Activated T-cell treated with anti-CD3 and anti-CD28 coated beads for 48 hours (primary cell): ENCODE data around the gene UNC13C.

ENCODE experiments used
- DNase-seq: peaks from one replicate; pipeline ENCODE4 v3.0.0-alpha.2; 2020; ENCODE audit warnings: low read depth

UNC13C gene

DNA sequence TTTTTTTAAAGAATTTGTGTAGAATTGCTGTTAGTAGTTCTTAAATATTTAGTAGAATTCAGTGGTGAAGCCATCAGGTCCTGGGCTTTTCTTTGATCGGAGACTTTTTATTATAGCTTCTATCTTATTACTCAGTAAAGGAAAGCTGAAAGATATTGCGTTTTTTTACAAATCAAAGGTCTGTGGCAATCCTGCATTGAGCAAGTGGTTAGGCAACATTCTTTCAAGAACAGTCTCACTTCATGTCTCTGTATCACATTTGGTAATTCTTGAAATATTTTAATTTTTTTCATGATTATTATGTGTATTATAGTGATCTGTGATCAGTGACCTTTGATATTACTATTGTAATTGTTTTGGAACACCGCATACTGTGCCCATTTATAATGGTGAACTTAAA, 140.8 kb downstream of the UNC13C start:
- DNase-seq: no peak

DNA sequence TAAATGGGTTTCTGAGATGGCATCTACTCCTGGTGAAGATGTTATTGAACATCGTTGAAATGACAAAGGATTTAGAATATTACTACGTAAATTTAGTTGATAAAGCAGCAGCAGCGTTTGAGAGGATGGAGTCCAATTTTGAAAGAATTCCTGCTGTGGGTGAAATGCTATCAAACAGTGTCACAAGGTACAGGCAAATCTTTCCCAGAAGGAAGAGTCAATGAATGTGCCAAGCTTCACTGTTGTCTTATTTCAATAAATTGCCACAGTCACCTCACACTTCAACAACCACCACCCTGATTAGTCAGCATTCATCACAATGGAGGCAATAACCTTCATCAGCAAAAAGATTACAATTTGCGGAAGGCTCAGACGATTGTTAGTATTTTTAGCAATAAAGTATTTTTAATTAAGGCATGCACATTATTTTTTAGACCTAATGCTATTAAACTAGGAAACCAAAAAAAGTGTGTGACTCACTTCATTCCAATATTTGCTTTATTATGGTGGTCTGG, 142.8 kb downstream of the UNC13C start:
- no peak for DNase-seq

DNA sequence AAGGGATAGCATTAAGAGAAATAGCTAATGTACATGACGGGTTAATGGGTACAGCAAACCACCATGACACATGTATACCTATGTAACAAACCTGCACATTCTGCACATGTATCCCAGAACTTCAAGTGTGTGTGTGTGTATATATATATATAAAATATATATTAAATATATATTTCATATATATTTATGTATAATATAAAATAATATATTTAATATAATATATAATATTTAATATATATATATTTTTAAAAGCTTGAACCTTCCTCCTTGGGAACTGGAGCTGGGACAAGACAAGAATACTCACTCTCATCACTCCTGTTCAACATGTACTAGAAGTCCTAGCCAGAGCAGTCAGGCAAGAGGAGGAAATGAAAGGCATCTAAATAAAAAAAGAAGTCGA, 149.3 kb downstream of the UNC13C start:
- no peak for DNase-seq

DNA sequence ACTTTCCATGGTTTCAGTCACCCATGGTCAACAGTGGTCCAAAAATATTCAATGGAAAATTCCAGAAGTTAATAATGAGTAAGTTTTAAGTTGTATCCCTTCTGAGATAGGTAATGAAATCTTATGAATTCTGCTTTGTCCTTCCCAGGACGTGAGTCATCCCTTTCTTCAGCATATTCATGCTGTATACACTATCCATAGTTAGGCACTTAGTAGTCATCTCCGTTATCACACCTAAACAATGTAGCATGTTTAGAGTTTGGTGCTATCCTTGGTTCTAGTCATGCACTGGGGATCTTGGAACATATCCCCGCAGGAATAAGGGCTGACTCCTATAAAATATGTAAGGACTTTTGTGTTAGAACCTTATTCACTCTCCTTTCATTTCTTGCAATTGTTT, 153.2 kb downstream of the UNC13C start:
- DNase-seq: no peak

DNA sequence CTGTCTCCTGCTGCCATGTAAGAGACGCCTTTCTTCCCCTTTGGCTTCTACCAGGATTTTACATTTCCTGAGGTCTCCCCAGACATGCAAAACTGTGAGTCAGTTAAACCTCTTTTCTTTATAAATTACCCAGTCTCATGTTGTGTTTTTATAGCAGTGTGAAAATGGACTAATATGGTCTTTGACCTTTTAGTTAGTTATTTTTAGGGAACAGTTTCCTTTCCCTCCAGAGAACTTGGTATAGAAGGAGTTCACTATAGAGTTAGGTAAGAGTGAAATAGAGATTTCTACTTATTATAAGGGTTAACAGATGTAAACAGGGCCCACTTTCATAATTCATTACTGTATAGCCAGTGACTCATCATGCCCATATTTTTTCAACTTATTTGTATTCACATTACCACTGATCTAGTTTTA, 170.9 kb downstream of the UNC13C start:
- DNase-seq: no peak

DNA sequence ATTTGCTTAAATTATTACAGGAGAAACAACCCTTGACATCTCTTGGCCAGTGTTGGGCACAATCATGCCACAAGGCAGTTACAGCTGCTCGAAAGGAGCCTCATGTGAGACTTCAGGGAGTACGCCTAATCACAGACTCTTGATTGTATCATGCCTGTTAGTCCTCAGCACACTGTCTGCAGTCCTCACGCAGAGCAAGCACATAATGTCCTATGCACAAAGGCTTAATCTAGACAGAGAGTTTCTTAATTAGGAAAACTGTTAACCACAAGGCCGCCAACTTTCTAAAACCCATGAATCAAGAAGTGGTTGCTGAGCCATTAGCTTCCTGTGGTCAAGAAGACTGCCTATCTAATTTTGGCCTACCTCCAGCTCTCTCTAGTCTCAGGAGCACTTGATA, 172.0 kb downstream of the UNC13C start:
- DNase-seq: no peak

DNA sequence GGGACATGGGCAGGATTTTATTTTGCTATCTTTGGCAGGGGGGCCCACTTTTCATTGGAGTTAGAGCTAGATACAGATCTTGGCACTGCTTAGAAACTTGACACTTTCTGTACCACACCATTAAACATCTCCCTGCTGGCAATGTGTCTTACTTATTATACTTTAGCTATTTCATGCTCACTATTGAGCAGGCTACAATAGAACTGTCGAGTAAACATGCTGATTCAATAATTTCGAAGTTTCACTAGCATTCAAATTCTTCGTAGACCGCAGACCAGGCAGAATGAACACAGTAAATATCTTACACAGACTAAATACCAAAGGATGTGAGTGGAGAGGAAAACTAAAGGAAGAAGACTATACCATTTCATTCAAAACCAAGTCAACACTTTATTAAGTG, 180.8 kb downstream of the UNC13C start:
- DNase-seq: no peak

DNA sequence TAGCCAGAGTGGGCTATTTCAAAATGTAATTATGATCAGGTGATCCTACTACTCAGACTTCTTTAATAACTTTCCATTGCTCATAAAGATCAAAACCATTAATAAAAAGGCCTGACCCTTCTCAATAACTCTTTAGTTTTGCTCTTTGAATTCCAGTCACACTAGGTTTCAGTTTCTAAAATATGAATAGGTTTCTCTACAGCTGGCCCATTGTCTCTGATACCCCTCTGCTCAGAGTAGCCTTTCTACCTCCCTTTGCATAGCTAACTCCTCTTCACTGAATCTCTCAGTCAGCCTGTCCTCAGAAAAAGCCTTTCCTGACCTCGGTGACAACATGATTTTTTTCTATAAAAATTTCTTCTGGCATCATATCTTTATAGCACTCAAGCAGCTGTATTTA, 209.1 kb downstream of the UNC13C start:
- DNase-seq: no peak

DNA sequence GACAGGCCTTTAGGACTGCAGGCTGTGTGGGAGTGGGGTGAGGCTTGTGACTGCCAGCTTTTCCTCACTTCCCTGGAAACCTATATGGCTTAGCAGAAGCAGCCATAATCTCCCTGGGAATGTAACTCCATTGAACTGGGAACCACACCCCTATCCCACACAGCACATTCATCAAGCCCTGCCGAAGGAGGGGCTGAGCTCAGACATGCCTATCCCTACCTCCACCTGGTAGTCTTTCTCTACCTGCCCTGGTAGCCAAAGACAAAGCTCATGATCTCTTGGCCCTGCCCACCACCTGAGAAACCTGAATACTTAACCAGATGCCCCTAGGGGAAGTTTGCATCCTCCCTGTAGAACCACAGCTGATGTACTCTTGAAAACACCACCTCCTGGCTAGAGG, 219.8 kb downstream of the UNC13C start:
- no peak for DNase-seq

DNA sequence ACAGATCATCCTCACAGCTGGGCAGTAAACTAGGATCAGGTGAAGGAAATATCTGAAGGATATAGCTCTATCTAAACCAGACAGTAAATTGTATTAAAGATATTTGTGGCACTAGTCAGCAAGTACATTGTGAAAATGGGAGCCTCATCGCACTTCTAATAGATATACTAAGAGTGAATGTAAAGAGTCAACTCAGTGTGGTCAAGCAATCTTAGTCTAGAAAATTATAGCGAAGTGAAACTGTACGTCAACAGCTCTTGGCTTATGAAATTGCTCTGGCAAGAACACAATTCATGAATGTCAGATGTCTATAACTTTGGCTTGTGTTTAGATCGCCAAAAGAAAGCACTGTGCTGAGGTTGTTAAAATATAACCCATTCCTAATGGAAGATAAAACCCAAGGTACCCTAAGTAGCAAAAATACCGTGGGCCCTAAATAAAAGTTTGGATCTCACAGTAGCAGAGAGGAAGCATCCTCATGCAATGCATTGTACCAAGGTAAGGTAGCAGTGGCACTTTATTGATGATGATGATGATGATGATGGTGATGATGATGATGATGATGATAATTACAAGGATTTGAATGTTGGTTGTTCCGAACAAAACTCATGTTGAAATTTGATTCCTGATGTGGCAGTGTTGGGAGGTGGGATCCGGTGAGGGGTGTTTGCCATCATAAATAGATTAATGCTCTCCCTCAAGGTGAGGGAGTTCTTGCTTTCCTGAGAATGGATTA, 228.5 kb downstream of the UNC13C start:
- DNase-seq: no peak

DNA sequence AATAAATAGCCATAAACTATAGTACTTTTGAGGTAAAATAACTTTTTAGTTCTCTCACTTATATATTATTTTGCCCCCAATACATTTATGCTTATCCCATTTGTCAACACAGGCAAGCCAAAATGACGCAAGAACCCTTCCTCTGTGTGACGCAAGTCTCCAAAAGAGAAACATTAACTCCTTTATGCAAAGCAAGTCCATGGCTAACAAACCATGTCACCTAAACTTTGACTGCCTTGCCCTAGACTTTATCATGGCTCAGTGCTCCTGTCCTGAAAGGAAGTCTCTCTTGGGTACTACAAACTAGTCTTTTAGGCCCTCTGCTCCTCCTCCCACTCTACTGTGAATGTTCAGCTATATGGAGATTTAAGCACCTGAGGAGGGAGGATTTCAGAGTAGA, 230.5 kb downstream of the UNC13C start:
- no peak for DNase-seq

DNA sequence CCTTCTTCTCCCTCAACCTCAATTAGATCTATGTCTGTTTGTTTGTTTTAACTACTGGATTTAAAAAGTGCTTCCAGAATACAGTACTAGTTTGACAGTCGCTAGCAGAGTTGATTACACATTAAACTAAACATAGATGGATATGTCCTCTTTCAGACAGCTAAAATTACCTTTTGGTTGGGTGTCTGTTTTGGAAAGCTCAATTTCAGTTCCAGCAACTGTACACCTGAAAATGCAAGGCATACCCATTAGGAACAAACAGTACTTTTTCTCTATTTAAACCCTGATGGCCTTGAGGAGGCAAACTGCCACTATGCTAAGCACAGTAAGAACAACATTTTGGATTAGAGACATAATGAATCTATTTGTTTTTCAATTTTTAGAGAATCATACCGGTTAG, 234.4 kb downstream of the UNC13C start:
- DNase-seq: no peak

DNA sequence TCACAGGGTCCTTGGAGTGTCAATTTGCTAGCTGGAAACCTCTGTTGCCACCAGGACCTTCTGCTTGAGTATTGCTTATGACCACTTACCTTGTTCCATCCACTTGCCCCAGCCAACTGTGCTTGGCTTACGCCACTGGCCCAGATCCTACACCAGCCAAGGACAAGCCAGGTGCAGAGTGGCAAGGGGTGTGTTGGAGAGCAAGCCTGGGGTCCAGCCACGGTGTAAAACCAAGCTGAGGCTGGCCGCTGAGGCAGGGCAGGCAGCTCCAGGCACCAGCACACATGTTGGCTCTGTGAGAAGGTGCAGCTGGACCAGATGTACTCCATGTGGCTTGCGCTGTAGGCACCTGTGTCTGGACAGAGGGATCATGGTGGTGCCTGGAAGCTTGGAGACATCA, 248.2 kb downstream of the UNC13C start:
- DNase-seq: no peak

DNA sequence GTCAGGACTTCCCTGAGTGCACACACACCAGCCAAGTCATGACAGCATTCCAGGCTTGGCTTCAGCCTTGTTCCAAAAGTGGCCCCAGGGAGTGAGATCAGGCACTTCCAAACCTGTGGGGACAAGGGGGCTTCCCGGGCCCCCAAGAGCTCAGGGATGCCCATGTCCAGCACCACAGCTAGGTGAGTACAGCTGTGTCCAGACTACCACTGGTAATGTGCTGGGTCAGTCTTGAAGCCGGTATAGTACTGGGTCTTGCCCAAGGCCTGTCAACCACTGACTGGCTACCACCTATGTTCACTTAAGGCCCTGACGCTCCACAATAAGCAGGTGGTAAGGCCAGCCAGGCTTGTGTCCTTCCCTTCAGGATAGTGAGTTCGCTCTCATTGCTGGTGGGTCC, 249.3 kb downstream of the UNC13C start:
- DNase-seq: no peak

DNA sequence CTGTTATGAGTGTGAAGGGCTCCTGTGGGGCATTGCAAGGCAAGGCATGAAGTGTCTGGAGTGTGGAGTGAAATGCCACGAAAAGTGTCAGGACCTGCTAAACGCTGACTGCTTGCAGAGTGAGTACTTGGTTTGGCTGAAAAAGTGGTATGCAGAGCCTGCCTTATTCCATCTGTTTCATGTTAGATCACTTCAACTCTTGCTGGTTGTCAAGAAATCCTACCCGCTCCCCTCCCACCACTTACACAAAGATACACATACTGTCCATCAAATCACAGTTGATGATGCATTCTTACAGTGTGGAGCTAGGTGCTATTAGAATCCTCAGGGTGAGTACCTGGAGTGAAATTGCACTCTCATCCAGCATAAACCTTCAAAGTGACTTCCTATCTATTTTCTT, 272.1 kb downstream of the UNC13C start:
- no peak for DNase-seq

DNA sequence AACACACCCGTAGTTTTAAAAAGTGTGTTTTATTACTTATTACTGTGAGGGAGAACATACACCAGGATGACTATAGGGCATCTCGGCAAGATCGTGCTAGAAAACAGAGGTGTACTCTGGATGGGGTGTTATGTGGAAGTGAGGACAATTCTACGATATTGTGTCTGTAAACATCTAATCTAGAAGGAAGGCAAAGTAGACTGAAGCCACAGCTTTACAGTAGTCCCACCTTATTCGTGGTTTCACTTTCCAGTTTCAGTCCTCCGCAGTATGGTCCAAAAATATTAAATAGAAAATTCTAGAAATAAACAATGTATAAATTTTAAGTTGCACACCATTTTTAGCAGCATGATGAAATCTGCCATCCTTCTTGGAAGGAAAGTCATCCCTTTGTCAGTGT, 277.9 kb downstream of the UNC13C start:
- no peak for DNase-seq

DNA sequence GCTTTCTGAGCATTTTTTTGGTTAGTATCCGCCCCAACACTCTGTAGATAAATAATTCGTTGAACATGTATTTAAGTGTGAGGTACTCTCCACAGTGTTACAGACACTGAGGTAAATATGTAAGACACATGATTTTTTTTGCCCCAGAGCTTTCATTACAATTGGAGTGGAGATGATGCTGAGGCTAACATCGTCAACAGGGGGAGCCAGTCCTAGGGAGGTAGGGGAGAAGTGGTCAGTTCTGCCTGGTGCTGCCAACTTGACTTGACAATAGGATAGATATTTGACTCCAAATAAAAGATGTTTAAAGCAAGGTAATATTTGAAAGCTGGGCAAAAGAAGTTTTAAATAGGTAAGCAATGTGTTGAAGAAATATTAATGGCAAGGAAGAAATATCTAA, 295.7 kb downstream of the UNC13C start:
- no peak for DNase-seq

DNA sequence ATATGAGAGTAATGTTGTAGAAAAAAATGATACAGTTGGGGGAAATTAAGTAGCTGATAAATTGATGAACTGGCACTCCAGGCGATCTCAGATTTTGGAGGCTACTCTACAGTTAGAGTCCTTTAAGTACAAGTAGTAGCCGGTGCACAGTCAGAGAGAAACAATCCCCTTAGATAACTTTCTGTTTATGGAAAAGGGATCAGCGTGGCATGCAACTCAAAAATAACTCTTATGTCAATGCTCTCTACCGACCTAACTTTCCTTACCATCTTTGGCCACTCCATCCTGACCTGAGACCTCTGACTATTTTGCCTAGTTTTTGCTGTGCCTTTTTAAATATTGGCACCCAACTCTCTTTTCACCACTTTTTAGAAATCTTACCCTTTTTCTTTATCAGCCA, 299.6 kb downstream of the UNC13C start:
- no peak for DNase-seq

DNA sequence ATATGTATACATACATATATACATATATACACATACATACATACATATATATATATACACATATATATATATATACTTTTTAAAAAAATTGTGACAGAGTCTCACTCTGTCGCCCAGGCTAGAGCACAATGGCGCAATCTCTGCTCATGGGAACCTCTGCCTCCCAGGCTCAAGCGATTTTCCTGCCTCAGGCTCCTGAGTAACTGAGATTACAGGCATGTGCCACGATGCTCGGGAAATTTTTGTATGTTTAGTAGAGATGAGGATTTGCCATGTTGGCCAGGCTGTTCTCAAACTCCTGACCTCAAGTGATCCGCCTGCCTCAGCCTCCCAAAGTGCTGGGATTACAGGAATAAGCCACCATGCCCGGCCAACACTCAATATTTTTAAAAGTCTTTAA, 302.5 kb downstream of the UNC13C start:
- no peak for DNase-seq

DNA sequence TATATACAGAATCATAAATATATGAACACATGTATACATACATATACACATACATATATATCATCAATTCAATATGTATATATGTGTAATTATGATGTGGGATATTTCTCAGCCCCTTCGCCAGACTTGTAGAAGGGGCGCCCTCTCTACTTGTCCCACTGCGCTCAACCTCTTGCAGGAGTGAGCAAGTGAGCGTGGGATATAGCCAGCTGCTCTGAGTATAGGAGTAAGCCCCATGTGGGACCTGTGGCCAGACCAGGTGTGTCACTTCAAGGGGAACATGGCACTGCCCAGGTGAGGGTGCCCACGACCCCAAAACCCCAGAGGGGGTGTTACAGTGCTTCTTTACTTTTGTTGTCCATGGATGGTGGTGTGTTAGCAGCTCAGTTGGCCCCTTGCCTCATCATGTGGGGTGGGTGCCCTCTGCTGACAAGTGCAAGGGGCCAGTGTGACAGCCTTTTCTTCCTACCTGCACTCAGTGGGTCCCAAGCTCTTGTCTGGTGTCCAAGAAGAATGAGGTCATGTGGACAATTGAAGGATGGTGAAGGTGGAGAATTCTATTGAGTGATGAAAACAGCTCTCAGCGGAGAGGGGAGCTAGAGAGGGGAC, 304.1 kb downstream of the UNC13C start:
- DNase-seq: no peak

DNA sequence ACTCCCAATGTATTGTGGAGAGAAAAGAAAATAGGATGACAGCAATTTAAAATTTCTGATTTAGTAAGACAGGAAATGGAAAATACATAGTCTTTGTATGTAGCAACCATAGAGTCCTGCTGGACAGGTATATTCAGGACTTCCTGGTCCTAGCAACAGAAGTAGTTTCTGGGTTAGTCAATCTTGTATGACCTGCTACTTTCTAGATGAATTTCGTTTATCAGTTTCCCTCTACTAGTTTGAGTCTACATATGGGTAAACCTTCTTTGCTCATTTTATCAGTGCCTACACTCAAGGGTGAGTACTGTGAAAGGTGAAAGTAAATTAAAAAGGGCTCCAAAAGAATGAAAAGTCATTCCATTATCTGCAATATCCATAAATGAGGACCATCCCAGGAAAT, 309.8 kb downstream of the UNC13C start:
- DNase-seq: no peak

DNA sequence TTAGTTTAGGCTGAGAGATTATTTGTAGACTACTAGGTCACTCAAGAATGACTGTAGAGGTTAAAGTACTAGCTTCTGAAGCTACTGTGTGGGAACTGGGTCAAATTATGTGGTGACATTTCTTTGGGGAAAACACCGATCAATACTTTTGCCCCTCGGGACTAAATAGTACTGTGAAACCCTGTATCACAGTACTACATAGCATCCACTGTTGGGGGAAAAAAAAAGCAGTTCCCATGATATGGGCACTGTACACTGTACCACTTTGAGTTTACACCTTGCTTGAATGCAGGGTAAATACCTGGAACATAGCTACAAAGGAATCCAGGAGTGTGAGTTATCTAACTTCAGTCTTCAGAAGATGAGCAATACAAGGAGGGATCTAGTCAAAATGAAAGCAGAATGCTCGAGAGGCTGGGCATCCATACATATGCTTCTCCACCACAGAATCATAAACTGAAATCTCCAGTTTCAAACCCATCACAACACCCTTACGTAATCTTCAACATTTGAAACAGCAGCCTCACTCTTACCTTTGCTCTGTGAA, 311.4 kb downstream of the UNC13C start:
- DNase-seq: no peak

DNA sequence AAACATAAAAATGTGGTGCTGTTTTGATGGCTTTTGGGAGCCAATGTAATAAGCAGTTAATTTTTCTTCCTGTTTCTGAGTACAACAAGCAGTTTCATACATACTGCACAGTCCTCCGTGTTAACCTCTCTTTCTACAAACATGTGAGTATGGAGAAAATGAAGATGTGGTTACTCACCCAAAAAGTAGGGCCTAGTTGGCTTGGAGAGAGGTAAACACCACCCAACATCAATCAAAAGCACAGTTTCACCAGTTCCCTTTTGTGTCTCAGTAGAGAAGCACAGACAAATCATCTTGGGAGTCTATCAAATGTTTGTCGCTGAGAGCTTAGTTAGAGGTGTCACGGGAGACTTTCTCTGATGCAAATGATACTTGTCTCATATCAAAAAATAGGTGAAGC, 320.2 kb downstream of the UNC13C start:
- DNase-seq: no peak

DNA sequence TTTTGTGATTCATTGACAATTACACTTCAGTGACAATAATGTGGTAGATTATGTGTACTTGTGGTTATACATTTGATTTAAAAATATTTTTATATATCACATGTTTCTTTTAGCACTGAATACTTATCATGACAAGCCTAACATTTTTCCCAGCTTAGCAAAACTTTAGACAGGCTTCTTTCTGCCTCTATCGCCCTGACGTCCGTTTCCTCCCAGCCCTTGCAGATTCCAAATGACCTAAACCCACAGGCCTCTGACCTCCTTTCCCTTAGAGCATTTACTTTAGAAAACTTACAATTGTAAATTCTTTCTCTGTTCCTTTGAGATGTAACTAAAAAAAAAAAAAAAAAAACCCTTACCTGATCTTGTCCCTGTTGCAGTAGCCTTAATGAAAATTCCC, 326.1 kb downstream of the UNC13C start:
- no peak for DNase-seq
